GM12878 (cell line): ENCODE results near the gene TBCB. TPM values are rescaled to one million over a fixed set of nuclear protein-coding genes. Genes with fewer than 3 reads are reported as not detected.

Experiments used
- ATAC-seq: fragments of 200-7000 bp; cut with Tn5 transposase; 3 replicates; pipeline ENCODE4 v1.9.1; 2020; ENCODE audit warnings: mild to moderate bottlenecking, moderate library complexity
- BruUV-seq: library from RNA; stranded (reverse); fragments of 400-500 nt; replicated peaks from 2 replicates; lab custom pipeline; 2021; lab: Mats Ljungman, UMichigan
- CTCF ChIA-PET: fragments of 300-600 bp; sonication (Branson Sonifier 250); formaldehyde crosslinking; extraction: SDS; loops from one replicate; lab custom pipeline; 2021; ENCODE audit warnings: inconsistent platforms; lab: Yijun Ruan, JAX
- POLR2A ChIA-PET: fragments of 350-600 bp; formaldehyde crosslinking; extraction: SDS; loops from one replicate; lab custom pipeline; 2021; ENCODE audit warnings: inconsistent platforms; lab: Charles Lee
- RAD21 ChIA-PET: fragments of 300-600 bp; sonication (Branson Sonifier 250); formaldehyde crosslinking; loops from one replicate; lab custom pipeline; 2023; ENCODE audit warnings: antibody characterized with exemption; ENCODE audit not compliant: unreplicated experiment; lab: Charles Lee
- SMC1A ChIA-PET: fragments of 300-600 bp; sonication (Branson Sonifier 250); formaldehyde crosslinking; loops from one replicate; lab custom pipeline; 2023; ENCODE audit not compliant: unreplicated experiment, uncharacterized antibody; lab: Charles Lee
- DNase-seq: peaks from one replicate; pipeline ENCODE4 v3.0.0-alpha.2; 2011; ENCODE audit warnings: low read depth, low spot score
- FAIRE-seq: peaks from 3 replicates; lab custom pipeline; 2011; peaks lifted over from hg19 to GRCh38; lab: Jason Lieb, UNC
- H2AFZ ChIP-seq: 2 replicates; pipeline ENCODE4 v1.6.0; 2011; ENCODE audit warnings: low read depth, low read length, control low read depth; ENCODE audit not compliant: control insufficient read depth
- H3K27ac ChIP-seq: 2 replicates; pipeline ENCODE4 v1.5.1; 2011; ENCODE audit warnings: control low read depth; ENCODE audit not compliant: control insufficient read depth, insufficient read depth
- H3K27me3 ChIP-seq, 2 experiments: replicated peaks in 1 of 2; 2 replicates each; pipeline versions ENCODE4 v1.6.0 to v1.6.1; 2011; ENCODE audit warnings: low read length in 1 of 2; ENCODE audit not compliant: control insufficient read depth in 2 of 2, insufficient read depth in 2 of 2
- H3K36me3 ChIP-seq, 2 experiments: 2 replicates each; pipeline ENCODE4 v1.5.1; 2011; ENCODE audit warnings: low read length in 1 of 2; ENCODE audit not compliant: control insufficient read depth in 2 of 2, insufficient read depth in 2 of 2
- H3K4me1 ChIP-seq: 2 replicates; pipeline ENCODE4 v1.6.1; 2011; ENCODE audit warnings: mild to moderate bottlenecking, low read length, moderate library complexity, mixed read lengths; ENCODE audit not compliant: control insufficient read depth, insufficient read depth
- H3K4me2 ChIP-seq: 2 replicates; pipeline ENCODE4 v1.6.0; 2011; ENCODE audit warnings: control low read depth; ENCODE audit not compliant: control insufficient read depth, insufficient read depth
- H3K4me3 ChIP-seq: fragments of 200-600 bp; sonication (generic); 2 replicates; pipeline ENCODE4 v1.5.1; 2016
- H3K79me2 ChIP-seq: 2 replicates; pipeline ENCODE4 v1.6.0; 2011; ENCODE audit warnings: low read length; ENCODE audit not compliant: control insufficient read depth, insufficient read depth
- H3K9ac ChIP-seq: 2 replicates; pipeline ENCODE4 v1.8.0; 2011; ENCODE audit warnings: low read length, control low read depth, mixed read lengths; ENCODE audit not compliant: control insufficient read depth, insufficient read depth
- H3K9me3 ChIP-seq: replicated peaks from 3 replicates; pipeline ENCODE4 v1.5.1; 2011; ENCODE audit warnings: mild to moderate bottlenecking, low read length; ENCODE audit not compliant: control insufficient read depth, insufficient read depth
- H4K20me1 ChIP-seq: 2 replicates; pipeline ENCODE4 v1.6.0; 2011; ENCODE audit not compliant: control insufficient read depth, insufficient read depth
- ATF3 ChIP-seq: IDR thresholded peaks from 2 replicates; pipeline ENCODE4 v1.6.1; 2011; ENCODE audit warnings: low read depth, mild to moderate bottlenecking, low read length, moderate library complexity, borderline replicate concordance; ENCODE audit errors: extremely low read depth
- BCL11A ChIP-seq: IDR thresholded peaks from 2 replicates; pipeline ENCODE4 v1.6.1; 2011; ENCODE audit warnings: low read depth, low read length
- EED ChIP-seq: sonication (generic); IDR thresholded peaks from 2 replicates; pipeline ENCODE4 v1.6.1; 2016; ENCODE audit warnings: antibody characterized with exemption, low read depth
- ESRRA ChIP-seq: IDR thresholded peaks from 2 replicates; pipeline ENCODE4 v1.6.1; 2012; ENCODE audit warnings: mild to moderate bottlenecking, low read length, improper control_type of control experiment
- FOXK2 ChIP-seq: fragments of 450-650 bp; IDR thresholded peaks from 2 replicates; pipeline ENCODE4 v1.6.1; 2017; ENCODE audit warnings: mild to moderate bottlenecking, moderate library complexity
- IRF3 ChIP-seq: fragments of 450-650 bp; IDR thresholded peaks from 2 replicates; pipeline ENCODE4 v1.6.1; 2014; ENCODE audit warnings: mild to moderate bottlenecking
- KDM1A ChIP-seq: fragments of 200-600 bp; sonication (generic); IDR thresholded peaks from 2 replicates; pipeline ENCODE4 v1.6.1; 2016; ENCODE audit warnings: borderline replicate concordance
- MEF2B ChIP-seq: fragments of 450-650 bp; IDR thresholded peaks from 2 replicates; pipeline ENCODE4 v1.6.1; 2018; ENCODE audit warnings: mild to moderate bottlenecking, moderate library complexity; ENCODE audit not compliant: partially characterized antibody, poor library complexity, severe bottlenecking
- NR2C1 ChIP-seq: fragments of 450-650 bp; IDR thresholded peaks from 2 replicates; pipeline ENCODE4 v1.6.1; 2017; ENCODE audit warnings: antibody characterized with exemption, mild to moderate bottlenecking, moderate library complexity
- RAD51 ChIP-seq: fragments of 450-650 bp; IDR thresholded peaks from 2 replicates; pipeline ENCODE4 v1.6.1; 2016; ENCODE audit warnings: moderate library complexity, mild to moderate bottlenecking, inconsistent platforms
- TAF1 ChIP-seq: IDR thresholded peaks from 2 replicates; pipeline ENCODE4 v1.6.1; 2011; ENCODE audit warnings: mild to moderate bottlenecking, low read depth, low read length, borderline replicate concordance
- USF2 ChIP-seq: IDR thresholded peaks from 2 replicates; pipeline ENCODE4 v1.6.1; 2011; ENCODE audit warnings: low read depth, low read length, improper control_type of control experiment, borderline replicate concordance
- WGBS: methylation state at CpG from one replicate; pipeline ENCODE4 v1.1.6; 2016; ENCODE audit warnings: low lambda C conversion rate; ENCODE audit not compliant: insufficient replicate concordance, insufficient coverage; ENCODE audit errors: missing lambda C conversion rate; 5-methylcytosine and 5-hydroxymethylcytosine counted together
- in situ Hi-C: fragments of 300-500 bp; cut with MboI; formaldehyde crosslinking; loops from 9 replicates; pipeline ENCODE4 v1.14.3; 2018; ENCODE audit warnings: mixed read lengths
- intact Hi-C: fragments of 100-400 bp; cut with micrococcal nuclease; formaldehyde crosslinking; loops from one replicate; pipeline ENCODE4 v1.14.2; 2022; ENCODE audit not compliant: unreplicated experiment
- polyA plus RNA-seq, 11 experiments: library from polyadenylated mRNA; depleted of rRNA in 4 of 11; unstranded in 6 of 11; stranded (reverse) in 5 of 11; fragments of >200 nt; fragmentation: Nextera tagmentation in 4 of 11; fragmentation: Illumina TruSeq in 1 of 11; extraction: Ambion mirVana in 4 of 11; extraction: Trizol in 1 of 11; gene quantifications; 1 replicate in 1 of 11; 2 replicates in 10 of 11; pipeline versions ENCODE4 v1.2.1 to v1.2.3, GENCODE V29; 2011 to 2016; ENCODE audit warnings: inconsistent platforms in 2 of 11, missing spikeins in 2 of 11, low read depth in 1 of 11
- total RNA-seq, 4 experiments: library from RNA; depleted of rRNA in 3 of 4; stranded (reverse); fragments of >200 nt in 3 of 4; fragmentation: Illumina TruSeq in 1 of 4; extraction: Trizol in 1 of 4; gene quantifications; 2 replicates each; pipeline versions ENCODE4 v1.2.1 to v1.2.3, GENCODE V29; 2013 to 2021
- TF ChIP-seq, protein P1 (sequence below): IDR thresholded peaks from 2 replicates; pipeline ENCODE4 v1.6.1; 2012; ENCODE audit warnings: mild to moderate bottlenecking, low read depth, low read length

TBCB gene
- total and polyA plus RNA-seq, 10 of the 15 experiments (the other 5 are each of a cell fraction or from before 2014, with no cell fraction given) = 9.4 to 193 (median 126) TPM

- TF ChIP-seq, protein P1, sequence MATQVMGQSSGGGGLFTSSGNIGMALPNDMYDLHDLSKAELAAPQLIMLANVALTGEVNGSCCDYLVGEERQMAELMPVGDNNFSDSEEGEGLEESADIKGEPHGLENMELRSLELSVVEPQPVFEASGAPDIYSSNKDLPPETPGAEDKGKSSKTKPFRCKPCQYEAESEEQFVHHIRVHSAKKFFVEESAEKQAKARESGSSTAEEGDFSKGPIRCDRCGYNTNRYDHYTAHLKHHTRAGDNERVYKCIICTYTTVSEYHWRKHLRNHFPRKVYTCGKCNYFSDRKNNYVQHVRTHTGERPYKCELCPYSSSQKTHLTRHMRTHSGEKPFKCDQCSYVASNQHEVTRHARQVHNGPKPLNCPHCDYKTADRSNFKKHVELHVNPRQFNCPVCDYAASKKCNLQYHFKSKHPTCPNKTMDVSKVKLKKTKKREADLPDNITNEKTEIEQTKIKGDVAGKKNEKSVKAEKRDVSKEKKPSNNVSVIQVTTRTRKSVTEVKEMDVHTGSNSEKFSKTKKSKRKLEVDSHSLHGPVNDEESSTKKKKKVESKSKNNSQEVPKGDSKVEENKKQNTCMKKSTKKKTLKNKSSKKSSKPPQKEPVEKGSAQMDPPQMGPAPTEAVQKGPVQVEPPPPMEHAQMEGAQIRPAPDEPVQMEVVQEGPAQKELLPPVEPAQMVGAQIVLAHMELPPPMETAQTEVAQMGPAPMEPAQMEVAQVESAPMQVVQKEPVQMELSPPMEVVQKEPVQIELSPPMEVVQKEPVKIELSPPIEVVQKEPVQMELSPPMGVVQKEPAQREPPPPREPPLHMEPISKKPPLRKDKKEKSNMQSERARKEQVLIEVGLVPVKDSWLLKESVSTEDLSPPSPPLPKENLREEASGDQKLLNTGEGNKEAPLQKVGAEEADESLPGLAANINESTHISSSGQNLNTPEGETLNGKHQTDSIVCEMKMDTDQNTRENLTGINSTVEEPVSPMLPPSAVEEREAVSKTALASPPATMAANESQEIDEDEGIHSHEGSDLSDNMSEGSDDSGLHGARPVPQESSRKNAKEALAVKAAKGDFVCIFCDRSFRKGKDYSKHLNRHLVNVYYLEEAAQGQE = no peak
- peak; percentile 50 for TF ChIP-seq USF2
- TF ChIP-seq RAD51 = peak; percentile 84
- TF ChIP-seq TAF1 = peak; percentile 57; the same call in 1 of the 2 replicates
Observed at GRCh38 chr19:36114721-36115452, 381 bp upstream of the TBCB start, which contains the start of gene POLR2I (continued).

DNA sequence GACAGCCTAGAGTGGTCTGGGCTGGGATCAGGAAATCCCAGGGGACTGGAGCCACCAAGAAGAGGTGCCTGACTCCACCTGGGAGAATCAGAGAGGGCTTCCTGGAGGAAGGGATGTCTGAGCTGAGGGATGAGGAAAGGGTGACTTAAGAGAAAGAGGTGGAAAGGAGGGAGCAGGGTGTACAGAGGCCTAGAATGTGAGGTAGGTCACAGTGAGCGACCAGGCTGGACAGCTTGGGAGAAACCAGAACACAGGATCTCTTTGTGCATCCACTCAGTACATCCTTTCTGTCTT is 1.0 kb downstream of the TBCB start:
- Histone ChIP-seq H3K4me1 (peaks cover 9% of the 10 kb centered on the region), H3K9ac (peak overlapping the region; percentile 73), H4K20me1 (no peaks in the 10 kb centered on the region), H3K9me3 (no peaks in the 10 kb centered on the region)
- ChIA-PET CTCF (interaction anchor here (0.6 to 2.9 kb wide), 3 partner anchors 9 to 22 kb away, joined by 3 to 10 read pairs (median 3); no protein-coding TSS in a partner anchor), POLR2A (interaction anchor here (0.6 to 1.1 kb wide), 2 partner anchors 9 to 17 kb away, joined by 4 read pairs; no protein-coding TSS in a partner anchor), SMC1A (interaction anchor here (2.4 to 2.9 kb wide), 2 partner anchors 11 to 99 kb away, joined by 11 to 12 read pairs; partner anchors contain the start of genes ZNF146 and ZNF565)
- no TSS peak for BruUV-seq
- ATAC-seq (no peak), FAIRE-seq (no peak)
- in situ Hi-C loops = loop anchor here (10.0 kb wide), 1 partner anchor 369 kb away; the partner anchor contains the start of gene ZNF566
- intact Hi-C loops = loop anchor here (10.0 kb wide), 1 partner anchor 1259 kb away; the partner anchor contains the start of gene ZNF527
- 78% methylated on average over 1 of the region's 1 CpG for WGBS
- TF ChIP-seq ESRRA = no peak
- no peak for TF ChIP-seq KDM1A
- no peak for TF ChIP-seq BCL11A
- TF ChIP-seq FOXK2 = no peak
- peak; percentile 40 for TF ChIP-seq MEF2B
- TF ChIP-seq EED = no peak
- TF ChIP-seq ATF3 = no peak
- no peak for TF ChIP-seq NR2C1
- TF ChIP-seq IRF3 = no peak
- TF ChIP-seq, all 136 proteins: peak for 1
- H3K79me2 ChIP-seq = peaks cover 24% of the 10 kb centered on the region
- peak overlapping the region; percentile 84 for H3K4me3 ChIP-seq
- DNase-seq = no peak
- peak overlapping the region; percentile 27; the same call in 1 of the 2 replicates for H3K27ac ChIP-seq
- no peaks in the 10 kb centered on the region for H3K27me3 ChIP-seq
- H3K4me2 ChIP-seq = peak overlapping the region; percentile 94
- RAD21 ChIA-PET = interaction anchor here (1.9 kb wide), 1 partner anchor 55 kb away, joined by 5 read pairs; no protein-coding TSS in a partner anchor
- H2AFZ ChIP-seq = no peak overlapping the region; the same call in 1 of the 2 replicates
- H3K36me3 ChIP-seq = peaks cover 4 to 7% of the 10 kb centered on the region in 2 experiments
